Measurements from ENCODE around the gene MAGOHB.
A peak's percentile ranks its signal among the peaks of the same experiment; 100 is the strongest.

Gene MAGOHB

GRCh38 chr12:10563966-10564365 is 49.4 kb downstream of the MAGOHB start:
- no peak for DNase-seq (ENCODE audit: low spot score)
- no peak for TF ChIP-seq CTCF (IDR thresholded peaks at IDR 0.05; ENCODE audit: extremely low read depth, missing control alignments)

GRCh38 chr12:10563002-10563401 is 50.4 kb downstream of the MAGOHB start:
- TF ChIP-seq CTCF (IDR thresholded peaks at IDR 0.05; ENCODE audit: extremely low read depth, missing control alignments), result no peak
- DNase-seq (ENCODE audit: low spot score), result no peak

DNA sequence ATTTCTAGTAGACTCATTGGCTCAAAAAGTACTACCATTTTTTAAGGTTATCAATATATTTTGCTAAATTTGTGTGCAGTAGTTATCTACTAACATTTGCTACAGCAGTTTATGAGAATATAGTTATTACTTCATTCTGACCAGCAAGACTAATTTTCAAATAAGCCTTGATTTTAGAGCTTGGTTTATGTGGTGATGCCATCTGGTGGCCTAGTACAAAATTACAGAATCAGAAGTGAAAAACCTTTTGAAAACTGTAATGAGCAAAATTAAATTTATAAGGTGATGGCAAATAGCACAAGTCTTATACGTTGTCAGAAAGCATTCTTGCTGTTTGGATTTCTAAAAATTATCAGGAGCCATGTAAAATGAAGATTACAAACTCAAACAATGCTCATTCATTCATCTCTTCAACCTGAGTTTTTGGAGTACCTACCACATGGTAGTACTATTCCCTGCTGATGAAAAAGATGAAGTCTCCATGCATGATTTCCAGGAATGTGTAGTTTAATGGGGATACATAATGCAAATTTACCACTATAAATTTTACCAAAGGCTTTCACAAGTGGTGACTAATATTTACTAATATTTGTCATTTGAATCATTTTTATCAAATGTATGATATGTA is 51.0 kb downstream of the MAGOHB start:
- peak; percentile 42 for DNase-seq (ENCODE audit: low spot score)
- peak; percentile 38 for TF ChIP-seq CTCF (IDR thresholded peaks at IDR 0.05; ENCODE audit: extremely low read depth, missing control alignments)

DNA sequence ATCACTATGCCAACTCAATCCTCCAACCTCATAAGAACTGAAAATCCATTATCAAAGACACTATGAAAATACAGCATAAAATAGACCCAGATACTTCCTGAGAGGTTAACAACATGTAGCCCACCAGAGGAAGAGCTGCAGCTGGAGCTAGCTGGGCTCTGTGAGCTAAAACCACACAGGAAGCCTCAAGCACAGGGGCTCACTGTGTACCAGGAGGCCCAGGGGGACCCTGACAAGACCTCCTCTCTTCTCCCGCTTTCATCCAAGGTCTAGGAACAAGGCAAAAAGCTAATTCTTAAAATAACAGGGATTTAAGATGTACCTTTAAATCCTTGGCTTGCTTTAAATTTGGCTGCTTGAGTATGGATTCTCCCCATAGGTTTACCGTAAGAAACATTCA is 54.2 kb downstream of the MAGOHB start:
- no peak for DNase-seq (ENCODE audit: low spot score)
- no peak for TF ChIP-seq CTCF (IDR thresholded peaks at IDR 0.05; ENCODE audit: extremely low read depth, missing control alignments)

- DNase-seq (ENCODE audit: low spot score), result no peak
- no peak for TF ChIP-seq CTCF (IDR thresholded peaks at IDR 0.05; ENCODE audit: extremely low read depth, missing control alignments)
These were observed 54.6 kb downstream of the MAGOHB start for GRCh38 chr12:10558789-10559188.

DNA sequence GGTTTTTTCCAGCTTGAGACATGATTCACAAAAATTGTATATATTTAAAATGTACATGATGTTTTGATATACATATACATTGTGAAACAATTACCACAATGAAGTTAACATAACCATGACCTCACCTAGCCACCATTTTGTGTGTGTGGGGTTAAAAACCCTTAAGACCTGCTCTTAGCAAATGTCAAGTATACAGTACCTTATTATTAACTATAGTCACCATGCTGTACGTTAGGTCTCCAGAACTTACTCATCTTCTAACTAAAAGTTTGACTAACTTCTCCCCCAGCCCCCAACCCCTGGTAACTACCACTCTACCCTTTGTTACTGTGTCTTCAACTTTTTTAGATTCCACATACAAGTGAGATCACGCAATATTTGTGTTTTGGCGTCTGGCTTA is 55.1 kb downstream of the MAGOHB start:
- no peak for TF ChIP-seq CTCF (IDR thresholded peaks at IDR 0.05; ENCODE audit: extremely low read depth, missing control alignments)
- DNase-seq (ENCODE audit: low spot score), result no peak

GRCh38 chr12:10557766-10558165 is 55.6 kb downstream of the MAGOHB start:
- DNase-seq (ENCODE audit: low spot score), result peak; percentile 29

More at GRCh38 chr12:10557766-10558165, 55.6 kb downstream of the MAGOHB start:
- TF ChIP-seq CTCF (IDR thresholded peaks at IDR 0.05; ENCODE audit: extremely low read depth, missing control alignments), result no peak

Data from GM20000 (cell line).